Dendritic cell treated with granulocyte-macrophage colony-stimulating factor and Interleukin-4, amounts not matched to agents 40 ng/mL and 50 ng/mL, for 4 days (primary cell): ENCODE results near the gene TRIM2.

Experiments used
- H3K27ac Mint-ChIP-seq: one replicate; pipeline ENCODE4 v1.8.0; 2022; ENCODE audit warnings: mild to moderate bottlenecking, mixed read lengths
- H3K27me3 Mint-ChIP-seq: one replicate; pipeline ENCODE4 v1.8.0; 2022; ENCODE audit warnings: mild to moderate bottlenecking, mixed read lengths
- H3K36me3 Mint-ChIP-seq: one replicate; pipeline ENCODE4 v1.8.0; 2022; ENCODE audit warnings: low read depth, mixed read lengths
- H3K4me1 Mint-ChIP-seq: one replicate; pipeline ENCODE4 v1.8.0; 2022; ENCODE audit warnings: low read depth, mixed read lengths
- H3K4me3 Mint-ChIP-seq: one replicate; pipeline ENCODE4 v1.8.0; 2022; ENCODE audit warnings: mild to moderate bottlenecking, moderate library complexity, mixed read lengths
- H3K9me3 Mint-ChIP-seq: one replicate; pipeline ENCODE4 v1.8.0; 2022; ENCODE audit warnings: mixed read lengths
- intact Hi-C: fragments of 100-400 bp; cut with micrococcal nuclease; formaldehyde crosslinking; loops from one replicate; pipeline ENCODE4 v1.15.0; 2022

The TRIM2 gene

DNA sequence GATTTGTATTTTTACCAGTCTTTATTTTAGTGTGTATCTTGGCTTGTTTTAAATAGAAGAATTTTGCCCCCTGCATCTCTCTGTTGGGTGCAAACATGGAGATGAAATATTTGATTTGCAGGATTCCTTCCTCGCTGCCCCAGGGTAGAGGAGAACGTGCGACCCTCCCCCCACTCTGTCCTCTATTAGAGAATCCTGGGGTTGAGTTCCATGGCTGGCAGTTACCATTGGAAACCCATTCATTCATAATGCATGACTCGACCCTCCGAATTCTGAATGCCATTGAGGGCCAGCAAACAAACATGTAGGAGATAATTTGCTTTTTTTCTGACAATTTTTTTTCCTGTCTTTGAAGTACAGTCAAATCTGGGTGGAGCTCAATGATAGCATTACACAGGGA is 53.7 kb downstream of the TRIM2 start:
- Mint-ChIP-seq H3K36me3 (no peaks in the 10 kb centered on the region), H3K27me3 (peaks cover 15% of the 10 kb centered on the region), H3K4me1 (no peaks in the 10 kb centered on the region), H3K4me3 (no peak overlapping the region), H3K9me3 (peaks cover 14% of the 10 kb centered on the region), H3K27ac (no peak overlapping the region)
- intact Hi-C loops = no loop called here

DNA sequence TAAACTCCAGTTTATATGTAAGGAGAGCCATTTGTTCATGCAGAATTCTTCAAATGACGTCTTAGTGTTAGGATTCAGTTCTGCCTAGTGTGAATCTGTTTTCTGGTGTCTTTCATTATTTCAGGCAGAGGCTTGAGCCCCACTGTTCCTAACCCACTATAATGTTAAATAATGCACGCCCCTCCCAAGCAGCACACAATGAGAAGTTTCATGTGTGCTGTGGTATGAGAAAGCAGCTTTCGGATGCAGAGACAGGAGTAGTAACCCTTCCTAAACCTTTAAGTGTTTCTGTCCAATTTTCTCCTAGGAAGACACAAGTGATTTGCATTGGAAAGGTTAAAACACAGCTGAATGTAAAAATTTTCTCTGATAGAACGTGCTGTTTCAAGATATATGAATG is 54.5 kb downstream of the TRIM2 start:
- Mint-ChIP-seq H3K27ac (no peak overlapping the region), H3K4me3 (no peak overlapping the region)
- intact Hi-C loops = no loop called here

DNA sequence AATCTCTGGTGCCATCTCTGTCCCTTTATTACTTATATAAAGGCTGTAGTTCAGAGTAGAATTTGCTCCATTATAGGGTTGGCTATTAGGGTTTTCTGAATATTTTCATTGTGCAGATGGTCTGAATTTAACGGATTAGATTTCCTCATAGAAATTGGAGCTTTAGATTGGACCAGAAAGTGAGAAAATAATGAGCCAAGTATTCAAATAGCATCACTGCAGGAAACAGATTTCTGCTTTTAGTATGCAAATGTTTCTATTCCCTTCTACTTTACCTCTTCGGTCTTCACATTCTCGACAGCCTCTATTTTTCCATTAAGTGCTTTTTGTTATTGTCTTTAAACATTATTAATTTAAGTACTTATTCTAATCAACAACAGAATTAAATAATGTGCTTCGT is 55.4 kb downstream of the TRIM2 start:
- no peak overlapping the region for H3K27ac Mint-ChIP-seq
- H3K27me3 Mint-ChIP-seq = peaks cover 15% of the 10 kb centered on the region
- intact Hi-C loops = no loop called here
- no peaks in the 10 kb centered on the region for H3K36me3 Mint-ChIP-seq
- H3K9me3 Mint-ChIP-seq = peaks cover 14% of the 10 kb centered on the region
- no peak overlapping the region for H3K4me3 Mint-ChIP-seq
- no peaks in the 10 kb centered on the region for H3K4me1 Mint-ChIP-seq

More for the DNA sequence above, 54.5 kb downstream of the TRIM2 start:
- Mint-ChIP-seq H3K27me3 (peaks cover 15% of the 10 kb centered on the region), H3K4me1 (no peaks in the 10 kb centered on the region), H3K9me3 (peaks cover 14% of the 10 kb centered on the region), H3K36me3 (no peaks in the 10 kb centered on the region)

DNA sequence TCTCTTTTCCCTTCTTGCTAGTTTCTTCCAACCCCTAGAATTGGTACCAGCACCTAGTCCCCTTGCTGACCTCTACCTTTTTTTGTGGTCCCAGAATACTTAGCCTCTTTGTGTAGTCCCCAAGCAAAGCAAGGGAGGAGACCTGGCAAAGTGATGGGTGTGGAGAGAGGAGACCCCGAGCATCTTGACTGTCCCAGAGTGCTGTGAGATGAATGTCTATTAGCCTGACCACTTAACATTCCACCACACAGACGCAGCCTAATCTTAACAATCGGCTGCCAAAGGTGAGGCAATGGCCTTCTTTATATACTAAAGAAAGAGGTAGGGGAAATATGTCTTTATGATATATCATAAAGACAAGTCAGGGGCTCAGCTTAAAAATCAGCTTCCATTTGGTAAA is 55.9 kb downstream of the TRIM2 start:
- Mint-ChIP-seq H3K36me3 (no peaks in the 10 kb centered on the region), H3K4me1 (no peaks in the 10 kb centered on the region), H3K9me3 (peaks cover 14% of the 10 kb centered on the region), H3K4me3 (no peak overlapping the region), H3K27me3 (peaks cover 13% of the 10 kb centered on the region), H3K27ac (no peak overlapping the region)
- intact Hi-C loops = no loop called here

DNA sequence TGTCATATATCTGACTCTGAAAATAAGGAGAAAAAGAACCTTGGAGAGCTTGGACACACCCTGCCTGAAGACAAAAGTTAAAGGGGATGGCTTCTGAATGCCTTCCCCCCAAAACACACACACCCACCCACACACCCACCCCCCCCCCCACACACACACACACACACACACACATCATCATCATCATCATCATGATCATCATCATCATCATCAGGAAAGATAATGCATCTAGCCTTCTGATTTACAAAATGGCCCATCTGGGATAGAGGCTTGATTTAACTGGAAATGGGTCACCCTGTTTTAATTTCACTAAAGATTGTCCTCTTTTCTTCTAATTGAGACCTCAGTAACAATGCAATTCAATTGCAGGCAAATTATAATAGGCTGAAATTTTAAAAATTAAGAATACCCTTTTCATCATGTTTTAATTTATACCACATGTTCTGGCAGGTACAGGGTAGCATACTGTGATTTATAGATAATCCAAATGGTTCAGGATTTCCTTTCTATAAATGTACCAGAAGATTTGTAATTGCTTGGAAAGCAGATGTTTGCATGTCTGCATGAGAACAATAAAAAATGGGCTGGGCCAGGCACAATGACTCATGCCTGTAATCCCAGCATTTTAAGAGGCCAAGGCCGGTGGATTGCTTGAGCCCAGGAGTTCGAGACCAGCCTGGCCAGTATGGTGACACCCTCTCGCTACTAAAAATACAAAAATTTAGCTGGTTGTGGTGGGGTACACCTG is 56.5 kb downstream of the TRIM2 start:
- Mint-ChIP-seq H3K4me3 (no peak overlapping the region), H3K9me3 (peaks cover 14% of the 10 kb centered on the region), H3K27ac (no peak overlapping the region), H3K36me3 (no peaks in the 10 kb centered on the region), H3K4me1 (no peaks in the 10 kb centered on the region), H3K27me3 (peaks cover 9% of the 10 kb centered on the region)
- intact Hi-C loops = no loop called here

DNA sequence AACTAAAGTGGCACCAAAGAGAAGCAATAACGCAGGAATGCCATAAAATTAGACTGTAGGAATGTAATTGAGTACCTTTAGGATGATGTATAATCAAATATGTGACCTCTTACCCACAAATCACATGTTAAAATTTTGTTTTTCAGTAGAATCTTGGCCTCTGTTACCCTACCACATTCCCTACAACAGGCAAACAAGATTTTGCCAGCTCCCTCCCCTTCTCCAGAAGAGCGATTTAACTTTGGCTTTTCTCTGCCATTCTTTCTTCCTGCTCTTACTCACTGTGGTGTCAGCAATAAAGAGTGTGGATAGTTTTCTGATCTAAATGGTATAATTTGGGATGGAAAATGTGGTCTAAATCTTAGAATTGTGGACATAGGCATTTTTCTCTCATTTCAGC is 57.2 kb downstream of the TRIM2 start:
- no peak overlapping the region for H3K27ac Mint-ChIP-seq

DNA sequence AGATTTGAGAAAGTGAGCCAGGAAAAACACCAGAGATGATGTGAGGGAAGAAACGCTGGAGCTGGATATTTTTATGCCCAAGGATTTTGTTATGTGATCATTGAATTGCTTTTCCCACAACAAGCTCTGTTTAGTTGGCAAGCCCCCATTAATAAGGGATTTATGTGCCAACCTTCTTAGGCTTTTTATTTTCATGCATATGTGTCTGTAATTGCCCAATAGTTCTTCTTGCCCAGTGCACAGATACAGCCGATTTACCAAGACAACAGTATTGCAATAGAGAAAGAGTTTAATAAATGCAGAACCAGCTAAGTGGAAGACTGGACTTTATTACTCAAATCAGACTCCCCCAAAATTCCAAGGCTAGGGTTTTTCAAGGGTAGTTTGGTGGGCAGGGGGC is 57.7 kb downstream of the TRIM2 start:
- H3K4me3 Mint-ChIP-seq = no peak overlapping the region
- intact Hi-C loops = no loop called here
- H3K36me3 Mint-ChIP-seq = no peaks in the 10 kb centered on the region
- no peak overlapping the region for H3K27ac Mint-ChIP-seq
- H3K27me3 Mint-ChIP-seq = peaks cover 7% of the 10 kb centered on the region
- H3K9me3 Mint-ChIP-seq = peaks cover 14% of the 10 kb centered on the region
- H3K4me1 Mint-ChIP-seq = no peaks in the 10 kb centered on the region

More for the DNA sequence above, 57.2 kb downstream of the TRIM2 start:
- intact Hi-C loops = no loop called here
- Mint-ChIP-seq H3K36me3 (no peaks in the 10 kb centered on the region), H3K4me1 (no peaks in the 10 kb centered on the region), H3K9me3 (peaks cover 14% of the 10 kb centered on the region), H3K27me3 (peaks cover 7% of the 10 kb centered on the region), H3K4me3 (no peak overlapping the region)

DNA sequence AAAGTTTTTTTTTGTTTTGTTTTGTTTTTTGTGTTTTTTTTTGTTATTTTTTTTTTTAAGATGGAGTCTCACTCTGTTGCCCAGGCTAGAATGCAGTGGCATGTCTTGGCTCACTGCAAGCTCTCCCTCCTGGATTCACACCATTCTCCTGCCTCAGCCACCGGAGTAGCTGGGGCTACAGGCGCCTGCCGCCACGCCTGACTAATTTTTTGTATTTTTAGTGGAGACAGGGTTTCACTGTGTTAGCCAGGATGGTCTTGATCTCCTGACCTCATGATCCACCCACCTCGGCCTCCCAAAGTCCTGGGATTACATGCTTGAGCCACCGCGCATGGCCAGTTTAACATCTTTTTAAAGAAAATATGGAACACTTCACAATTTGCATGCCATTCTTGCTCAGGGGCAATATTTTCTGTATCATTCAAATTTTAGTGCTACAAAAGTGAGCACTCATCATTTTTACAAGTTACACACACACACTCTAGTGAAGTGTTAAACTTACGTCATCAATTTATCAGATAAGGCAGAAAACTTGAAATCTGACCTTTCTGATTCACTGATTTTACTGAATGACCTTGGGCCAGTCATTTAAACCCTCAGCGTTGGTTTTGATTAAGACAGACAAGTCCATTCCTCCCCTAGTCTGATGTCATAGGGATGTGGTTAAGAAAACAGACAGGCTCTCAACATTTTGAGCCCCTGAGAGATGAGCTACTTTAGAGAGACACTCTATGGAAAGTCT is 61.2 kb downstream of the TRIM2 start:
- intact Hi-C loops = no loop called here
- Mint-ChIP-seq H3K9me3 (peaks cover 14% of the 10 kb centered on the region), H3K27me3 (peaks cover 2% of the 10 kb centered on the region), H3K4me3 (no peak overlapping the region), H3K27ac (no peak overlapping the region), H3K36me3 (no peaks in the 10 kb centered on the region), H3K4me1 (no peaks in the 10 kb centered on the region)

DNA sequence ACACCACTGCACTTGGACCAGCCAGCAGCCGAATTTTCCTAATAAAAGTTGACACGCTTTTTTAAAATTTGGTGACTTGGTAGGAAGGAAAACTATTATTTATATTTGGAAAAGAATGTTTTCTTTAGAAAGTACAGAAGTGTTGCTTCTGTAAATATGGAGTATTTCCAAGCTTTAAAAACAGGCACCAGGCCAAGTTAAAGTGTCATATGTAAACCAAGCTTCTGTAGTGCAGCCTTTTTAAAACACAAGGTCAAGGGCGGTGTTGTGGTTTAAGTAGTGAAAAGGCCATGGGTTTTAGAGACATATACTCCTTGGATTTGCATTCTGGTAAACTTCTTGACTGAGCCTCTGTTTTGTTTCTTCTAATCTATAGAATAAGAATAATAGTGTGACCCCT is 62.7 kb downstream of the TRIM2 start:
- no peaks in the 10 kb centered on the region for H3K36me3 Mint-ChIP-seq

DNA sequence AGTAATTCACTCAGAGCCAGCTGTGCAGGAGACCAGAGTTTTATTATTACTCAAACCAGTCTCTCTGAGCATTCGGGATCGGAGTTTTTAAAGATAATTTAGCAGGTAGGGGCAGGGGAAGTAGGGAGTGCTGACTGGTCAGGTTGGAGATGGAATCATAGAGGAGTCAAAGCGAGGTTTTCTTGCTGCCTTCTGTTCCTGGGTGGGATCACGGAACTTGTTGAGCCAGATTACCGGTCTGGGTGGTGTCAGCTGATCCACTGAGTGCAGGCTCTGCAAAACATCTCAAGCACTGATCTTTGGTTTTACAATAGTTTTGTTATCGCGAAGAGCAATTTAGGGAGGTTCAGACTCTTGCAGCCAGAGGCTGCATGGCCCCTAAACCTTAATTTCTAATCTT is 63.6 kb downstream of the TRIM2 start:
- H3K9me3 Mint-ChIP-seq = no peaks in the 10 kb centered on the region
- no peak overlapping the region for H3K4me3 Mint-ChIP-seq
- no peaks in the 10 kb centered on the region for H3K36me3 Mint-ChIP-seq
- H3K27ac Mint-ChIP-seq = no peak overlapping the region
- H3K27me3 Mint-ChIP-seq = no peaks in the 10 kb centered on the region
- H3K4me1 Mint-ChIP-seq = no peaks in the 10 kb centered on the region
- intact Hi-C loops = no loop called here

More for the DNA sequence above, 62.7 kb downstream of the TRIM2 start:
- H3K4me3 Mint-ChIP-seq = no peak overlapping the region
- H3K4me1 Mint-ChIP-seq = no peaks in the 10 kb centered on the region
- H3K27me3 Mint-ChIP-seq = peaks cover 2% of the 10 kb centered on the region
- intact Hi-C loops = no loop called here
- H3K27ac Mint-ChIP-seq = no peak overlapping the region
- H3K9me3 Mint-ChIP-seq = peaks cover 5% of the 10 kb centered on the region

DNA sequence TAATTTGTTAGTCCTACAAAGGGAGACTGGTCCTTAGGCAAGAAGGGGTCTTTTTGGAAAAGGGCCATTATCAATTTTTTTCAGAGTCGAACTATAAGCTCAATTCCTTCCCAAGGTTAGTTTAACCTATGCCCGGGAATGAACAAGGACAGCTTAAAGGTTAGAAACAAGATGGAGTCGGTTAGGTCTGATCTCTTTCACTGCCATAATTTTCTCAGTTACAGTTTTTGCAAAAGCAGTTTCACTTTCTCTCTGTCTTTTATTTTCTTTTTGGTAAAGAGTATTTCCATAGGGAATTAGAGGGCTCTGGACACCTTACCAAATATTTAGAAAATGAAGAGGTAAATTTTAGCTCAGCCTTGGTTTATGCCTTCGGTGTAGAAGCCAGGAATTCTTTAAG is 64.1 kb downstream of the TRIM2 start:
- intact Hi-C loops = no loop called here
- H3K27ac Mint-ChIP-seq = no peak overlapping the region
- H3K27me3 Mint-ChIP-seq = no peaks in the 10 kb centered on the region
- no peaks in the 10 kb centered on the region for H3K36me3 Mint-ChIP-seq
- no peaks in the 10 kb centered on the region for H3K9me3 Mint-ChIP-seq
- no peaks in the 10 kb centered on the region for H3K4me1 Mint-ChIP-seq
- no peak overlapping the region for H3K4me3 Mint-ChIP-seq

DNA sequence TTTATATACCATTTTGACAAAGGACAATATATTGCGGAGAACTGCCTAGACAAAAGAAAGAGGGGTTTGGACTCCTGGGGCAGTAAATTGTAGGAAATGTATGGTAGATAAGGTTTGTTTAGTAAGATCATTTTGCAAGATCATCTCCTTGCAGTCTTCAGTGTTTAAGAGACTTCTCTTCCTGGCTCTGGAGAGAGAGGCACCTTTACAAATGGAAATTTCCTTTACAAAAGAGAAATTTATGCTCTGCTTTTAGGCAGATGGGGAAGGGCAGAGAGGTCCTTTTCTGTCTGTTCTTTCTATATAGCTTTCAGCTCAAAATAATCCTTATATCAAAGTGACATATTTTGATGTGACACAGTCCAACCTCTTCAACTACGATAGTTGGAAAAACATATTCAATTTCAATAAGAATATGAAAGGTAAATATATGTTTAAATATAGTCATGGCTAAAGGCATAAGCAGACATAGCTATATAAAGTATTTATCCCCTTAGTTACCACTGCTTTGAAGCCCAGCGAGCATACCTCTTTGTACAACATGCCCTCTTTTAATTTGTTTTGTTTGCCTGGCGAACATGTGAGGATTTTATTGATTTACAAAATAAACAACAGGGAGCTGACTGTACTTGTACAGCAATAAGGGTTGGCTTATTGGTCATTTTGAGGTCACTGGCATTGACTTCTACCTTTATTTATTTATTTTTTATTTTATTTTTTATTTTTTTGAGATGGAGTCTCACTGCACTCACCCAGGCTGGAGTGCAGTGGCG is 65.2 kb downstream of the TRIM2 start:
- no peaks in the 10 kb centered on the region for H3K36me3 Mint-ChIP-seq
- intact Hi-C loops = no loop called here
- H3K4me3 Mint-ChIP-seq = no peak overlapping the region
- H3K27me3 Mint-ChIP-seq = no peaks in the 10 kb centered on the region
- H3K4me1 Mint-ChIP-seq = no peaks in the 10 kb centered on the region
- no peak overlapping the region for H3K27ac Mint-ChIP-seq
- H3K9me3 Mint-ChIP-seq = no peaks in the 10 kb centered on the region

DNA sequence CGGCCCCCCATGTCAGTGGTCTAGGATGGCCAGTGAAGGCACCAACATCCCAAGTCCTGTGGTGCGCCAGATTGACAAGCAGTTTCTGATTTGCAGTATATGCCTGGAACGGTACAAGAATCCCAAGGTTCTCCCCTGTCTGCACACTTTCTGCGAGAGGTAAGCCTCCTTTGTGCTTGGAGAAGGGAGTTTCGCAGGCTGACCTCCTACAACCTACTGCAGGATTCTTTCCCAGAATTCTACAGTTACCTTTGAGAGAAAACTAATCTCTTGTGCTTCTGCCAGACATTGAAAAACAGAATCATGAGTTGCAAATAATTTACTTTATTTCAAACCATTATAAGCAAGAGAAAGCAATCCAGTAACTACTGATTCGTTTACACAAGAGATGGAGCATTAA is 66.1 kb downstream of the TRIM2 start:
- H3K4me3 Mint-ChIP-seq = no peak overlapping the region
- H3K9me3 Mint-ChIP-seq = no peaks in the 10 kb centered on the region
- H3K36me3 Mint-ChIP-seq = no peaks in the 10 kb centered on the region
- H3K4me1 Mint-ChIP-seq = no peaks in the 10 kb centered on the region
- no peak overlapping the region for H3K27ac Mint-ChIP-seq
- intact Hi-C loops = no loop called here
- H3K27me3 Mint-ChIP-seq = no peaks in the 10 kb centered on the region

DNA sequence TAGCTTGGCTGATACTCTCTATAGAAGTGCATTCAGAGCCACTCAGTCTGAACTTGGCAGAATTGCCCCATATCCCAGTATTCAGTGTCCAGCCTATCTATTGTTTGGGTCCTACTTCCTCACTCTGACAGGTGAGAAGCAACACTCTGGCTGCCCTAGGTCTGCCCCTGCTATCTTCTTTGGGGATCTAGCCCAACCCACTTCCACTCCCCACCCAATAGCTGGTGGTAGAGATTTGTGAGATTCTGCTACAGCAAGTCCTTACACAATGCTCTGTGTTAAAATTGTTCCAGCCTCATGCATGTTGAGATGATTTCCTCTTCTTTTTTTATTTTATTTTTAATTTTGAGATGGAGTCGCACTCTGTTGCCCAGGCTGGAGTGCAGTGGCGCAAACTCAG is 67.6 kb downstream of the TRIM2 start:
- H3K36me3 Mint-ChIP-seq = no peaks in the 10 kb centered on the region
- no peak overlapping the region for H3K27ac Mint-ChIP-seq
- H3K27me3 Mint-ChIP-seq = no peaks in the 10 kb centered on the region
- H3K4me3 Mint-ChIP-seq = no peak overlapping the region
- intact Hi-C loops = no loop called here
- H3K4me1 Mint-ChIP-seq = no peaks in the 10 kb centered on the region
- H3K9me3 Mint-ChIP-seq = no peaks in the 10 kb centered on the region
